Activated T-helper 1 cell treated with anti-CD3 and anti-CD28 coated beads, Interleukin-12 subunit alpha, Interleukin-12 subunit beta, Interleukin-2, Interleukin-4 antibody, amounts not matched to agents 30 ng/mL and 10 ng/mL and 1 ng/mL, durations not matched to agents 14 hours and 24 hours and 36 hours (primary cell): ENCODE results near the gene GCNA. TPM values are rescaled to one million over a fixed set of nuclear protein-coding genes. Genes with fewer than 3 reads are reported as not detected.
"Not testable (repeated sequence)": the region's sequence is repeated elsewhere in the genome, so short reads cannot be mapped to it uniquely, and the experiment has no call there.

Experiments
- DNase-seq: peaks from one replicate; pipeline ENCODE4 v3.0.0; 2021; ENCODE audit warnings: low spot score
- H3K27ac Mint-ChIP-seq: one replicate; pipeline ENCODE4 v1.8.0; 2021; ENCODE audit warnings: mild to moderate bottlenecking, mixed read lengths
- H3K27me3 Mint-ChIP-seq: one replicate; pipeline ENCODE4 v1.8.0; 2022; ENCODE audit warnings: mild to moderate bottlenecking, moderate library complexity, mixed read lengths; ENCODE audit not compliant: insufficient read depth
- H3K36me3 Mint-ChIP-seq: one replicate; pipeline ENCODE4 v1.8.0; 2021; ENCODE audit warnings: low read depth, mixed read lengths
- H3K4me1 Mint-ChIP-seq: one replicate; pipeline ENCODE4 v1.8.0; 2021; ENCODE audit warnings: low read depth, mixed read lengths
- H3K4me3 Mint-ChIP-seq: one replicate; pipeline ENCODE4 v1.8.0; 2021; ENCODE audit warnings: mild to moderate bottlenecking, moderate library complexity, mixed read lengths
- H3K9me3 Mint-ChIP-seq: one replicate; pipeline ENCODE4 v1.8.0; 2021; ENCODE audit warnings: mixed read lengths
- intact Hi-C: fragments of 100-400 bp; cut with micrococcal nuclease; formaldehyde crosslinking; loops from one replicate; pipeline ENCODE4 v1.15.1; 2024
- total RNA-seq: library from RNA; stranded (reverse); gene quantifications from 2 replicates; pipeline ENCODE4 v1.2.3, GENCODE V29; 2022

Gene GCNA
- total RNA-seq, 1 donor from 2014 or later = 4.8 TPM

DNA sequence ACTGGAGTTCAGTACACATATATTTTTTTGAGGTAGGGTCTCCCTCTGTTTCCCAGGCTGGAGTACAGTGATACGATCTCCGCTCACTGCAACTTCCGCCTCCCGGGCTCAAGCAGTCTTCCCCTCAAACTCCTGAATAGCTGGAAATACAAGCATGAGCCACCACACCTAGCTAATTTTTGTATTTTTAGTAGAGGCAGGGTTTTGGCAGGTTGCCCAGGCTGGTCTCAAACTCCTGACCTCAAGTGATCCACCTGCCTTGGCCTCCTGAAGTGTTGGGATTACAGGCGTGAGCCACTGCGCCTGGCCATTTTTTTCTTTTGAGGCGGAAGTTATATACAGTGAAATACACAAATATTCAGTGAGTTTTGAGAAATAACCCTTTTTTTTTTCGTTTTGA lies 6.8 kb upstream of the GCNA start:
- H3K27me3 Mint-ChIP-seq, intact Hi-C loops, H3K4me1 Mint-ChIP-seq, H3K4me3 Mint-ChIP-seq, H3K9me3 Mint-ChIP-seq, H3K27ac Mint-ChIP-seq, DNase-seq: not testable (repeated sequence)
- peaks cover 33% of the 10 kb centered on the region for H3K36me3 Mint-ChIP-seq

DNA sequence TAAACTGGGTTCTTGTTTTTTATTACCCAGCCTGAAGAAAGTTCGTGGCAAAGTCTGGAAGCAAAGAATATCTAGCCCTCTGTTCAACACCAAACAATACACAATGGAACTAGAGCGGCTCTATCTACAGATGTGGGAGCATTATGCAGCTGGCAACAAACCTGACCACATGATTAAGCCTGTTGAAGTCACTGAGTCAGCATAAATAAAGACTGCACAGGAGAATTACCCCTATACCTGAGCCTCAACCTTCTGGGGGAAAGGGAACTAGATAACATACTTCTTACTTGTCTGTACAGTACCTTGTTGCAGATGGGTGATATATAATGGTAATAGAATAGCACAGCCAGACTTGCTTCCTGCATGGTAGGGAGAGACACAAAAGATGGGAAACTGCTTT lies 4.6 kb upstream of the GCNA start:
- intact Hi-C loops = no loop called here
- H3K4me3 Mint-ChIP-seq = no peak overlapping the region
- H3K27me3 Mint-ChIP-seq = no peaks in the 10 kb centered on the region
- no peaks in the 10 kb centered on the region for H3K9me3 Mint-ChIP-seq
- no peak for DNase-seq
- no peak overlapping the region for H3K27ac Mint-ChIP-seq
- H3K36me3 Mint-ChIP-seq = peaks cover 22% of the 10 kb centered on the region
- no peaks in the 10 kb centered on the region for H3K4me1 Mint-ChIP-seq

DNA sequence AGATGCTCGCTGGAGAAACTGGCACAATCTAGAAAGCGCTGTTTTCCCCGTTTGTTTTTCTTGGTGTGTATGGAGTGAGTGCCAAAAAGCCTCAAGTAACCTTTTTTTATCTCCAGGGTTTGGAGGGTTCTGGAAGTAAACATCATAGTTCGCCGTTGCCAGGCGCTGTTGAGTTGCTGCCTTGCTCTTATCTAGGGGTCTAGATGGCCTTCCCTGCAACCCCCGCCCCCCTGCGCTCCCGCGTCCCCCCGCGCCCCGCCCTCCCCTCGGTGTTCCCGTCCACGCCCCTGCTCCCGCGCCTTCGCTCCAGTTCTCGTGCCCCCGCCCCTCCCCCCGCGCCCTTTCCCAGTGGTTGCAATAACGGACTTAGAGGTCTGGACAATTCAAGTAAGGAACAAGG lies 555 bp upstream of the GCNA start:
- peaks cover 25% of the 10 kb centered on the region for H3K36me3 Mint-ChIP-seq
- H3K9me3 Mint-ChIP-seq = no peaks in the 10 kb centered on the region
- H3K27me3 Mint-ChIP-seq = no peaks in the 10 kb centered on the region
- no peaks in the 10 kb centered on the region for H3K4me1 Mint-ChIP-seq
- H3K27ac Mint-ChIP-seq = no peak overlapping the region
- no peak overlapping the region for H3K4me3 Mint-ChIP-seq
- intact Hi-C loops = no loop called here
- no peak for DNase-seq

- H3K36me3 Mint-ChIP-seq = peaks cover 17% of the 10 kb centered on the region
Measured at GRCh38 chrX:71579136-71579989, 1.1 kb downstream of the GCNA start.

GRCh38 chrX:71579990-71580380 lies 1.7 kb downstream of the GCNA start:
- Mint-ChIP-seq H3K27me3 (no peaks in the 10 kb centered on the region), H3K4me3 (no peak overlapping the region), H3K27ac (peak overlapping the region; percentile 63), H3K4me1 (no peaks in the 10 kb centered on the region), H3K9me3 (no peaks in the 10 kb centered on the region), H3K36me3 (peaks cover 14% of the 10 kb centered on the region)
- no peak for DNase-seq
- intact Hi-C loops = no loop called here

More at GRCh38 chrX:71579136-71579989, 1.1 kb downstream of the GCNA start:
- H3K4me1 Mint-ChIP-seq = no peaks in the 10 kb centered on the region
- H3K27ac Mint-ChIP-seq = peak overlapping the region; percentile 63
- DNase-seq = no peak
- intact Hi-C loops = no loop called here
- no peak overlapping the region for H3K4me3 Mint-ChIP-seq
- H3K27me3 Mint-ChIP-seq = no peaks in the 10 kb centered on the region
- no peaks in the 10 kb centered on the region for H3K9me3 Mint-ChIP-seq

GRCh38 chrX:71581210-71581609 lies 3.0 kb downstream of the GCNA start:
- Mint-ChIP-seq H3K27ac (no peak overlapping the region), H3K9me3 (no peaks in the 10 kb centered on the region), H3K4me3 (no peak overlapping the region), H3K27me3 (no peaks in the 10 kb centered on the region), H3K36me3 (peaks cover 14% of the 10 kb centered on the region), H3K4me1 (no peaks in the 10 kb centered on the region)
- no peak for DNase-seq
- intact Hi-C loops = no loop called here

- no peak overlapping the region for H3K4me3 Mint-ChIP-seq
- no peaks in the 10 kb centered on the region for H3K9me3 Mint-ChIP-seq
- intact Hi-C loops = no loop called here
- H3K4me1 Mint-ChIP-seq = no peaks in the 10 kb centered on the region
- H3K27ac Mint-ChIP-seq = peak overlapping the region; percentile 80
- peaks cover 13% of the 10 kb centered on the region for H3K36me3 Mint-ChIP-seq
- no peaks in the 10 kb centered on the region for H3K27me3 Mint-ChIP-seq
- DNase-seq = no peak
Measured at GRCh38 chrX:71586929-71587328, 8.7 kb downstream of the GCNA start.

GRCh38 chrX:71593210-71593609 lies 15.0 kb downstream of the GCNA start:
- intact Hi-C loops, H3K4me3 Mint-ChIP-seq, H3K27ac Mint-ChIP-seq, DNase-seq, H3K9me3 Mint-ChIP-seq, H3K27me3 Mint-ChIP-seq: not testable (repeated sequence)
- H3K36me3 Mint-ChIP-seq = peaks cover 13% of the 10 kb centered on the region
- H3K4me1 Mint-ChIP-seq = peaks cover 10% of the 10 kb centered on the region

- no peaks in the 10 kb centered on the region for H3K27me3 Mint-ChIP-seq
- H3K4me1 Mint-ChIP-seq = peaks cover 15% of the 10 kb centered on the region
- H3K36me3 Mint-ChIP-seq = peaks cover 44% of the 10 kb centered on the region
- no peak overlapping the region for H3K4me3 Mint-ChIP-seq
- no peaks in the 10 kb centered on the region for H3K9me3 Mint-ChIP-seq
- intact Hi-C loops = no loop called here
- no peak for DNase-seq
- H3K27ac Mint-ChIP-seq = no peak overlapping the region
Measured at GRCh38 chrX:71599965-71600364, 21.7 kb downstream of the GCNA start.

DNA sequence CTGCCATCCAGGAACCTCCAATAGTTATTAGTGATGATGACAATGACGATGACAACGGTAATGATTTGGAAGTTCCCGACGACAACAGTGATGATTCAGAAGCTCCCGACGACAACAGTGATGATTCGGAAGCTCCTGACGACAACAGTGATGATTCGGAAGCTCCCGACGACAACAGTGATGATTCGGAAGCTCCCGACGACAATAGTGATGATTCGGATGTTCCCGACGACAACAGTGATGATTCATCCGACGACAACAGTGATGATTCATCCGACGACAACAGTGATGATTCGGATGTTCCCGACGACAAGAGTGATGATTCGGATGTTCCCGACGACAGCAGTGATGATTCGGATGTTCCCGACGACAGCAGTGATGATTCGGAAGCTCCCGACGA lies 25.4 kb downstream of the GCNA start:
- H3K4me1 Mint-ChIP-seq = peaks cover 31% of the 10 kb centered on the region
- H3K36me3 Mint-ChIP-seq = peaks cover 59% of the 10 kb centered on the region
- intact Hi-C loops = no loop called here
- DNase-seq = no peak
- H3K4me3 Mint-ChIP-seq = peak overlapping the region; percentile 20
- H3K9me3 Mint-ChIP-seq = no peaks in the 10 kb centered on the region
- no peaks in the 10 kb centered on the region for H3K27me3 Mint-ChIP-seq
- peak overlapping the region; percentile 77 for H3K27ac Mint-ChIP-seq

DNA sequence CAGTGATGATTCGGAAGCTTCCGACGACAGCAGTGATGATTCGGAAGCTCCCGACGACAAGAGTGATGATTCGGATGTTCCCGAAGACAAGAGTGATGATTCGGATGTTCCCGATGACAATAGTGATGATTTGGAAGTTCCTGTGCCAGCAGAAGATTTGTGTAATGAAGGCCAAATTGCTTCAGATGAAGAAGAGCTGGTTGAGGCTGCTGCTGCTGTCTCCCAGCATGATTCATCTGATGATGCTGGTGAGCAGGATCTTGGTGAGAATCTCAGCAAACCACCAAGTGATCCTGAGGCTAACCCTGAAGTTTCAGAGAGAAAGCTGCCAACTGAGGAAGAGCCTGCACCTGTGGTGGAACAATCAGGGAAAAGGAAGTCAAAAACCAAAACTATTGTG lies 25.9 kb downstream of the GCNA start:
- H3K4me1 Mint-ChIP-seq = peaks cover 37% of the 10 kb centered on the region
- no peak overlapping the region for H3K27ac Mint-ChIP-seq
- H3K27me3 Mint-ChIP-seq = no peaks in the 10 kb centered on the region
- peaks cover 61% of the 10 kb centered on the region for H3K36me3 Mint-ChIP-seq
- no peak overlapping the region for H3K4me3 Mint-ChIP-seq
- intact Hi-C loops = no loop called here
- H3K9me3 Mint-ChIP-seq = no peaks in the 10 kb centered on the region
- DNase-seq = no peak

DNA sequence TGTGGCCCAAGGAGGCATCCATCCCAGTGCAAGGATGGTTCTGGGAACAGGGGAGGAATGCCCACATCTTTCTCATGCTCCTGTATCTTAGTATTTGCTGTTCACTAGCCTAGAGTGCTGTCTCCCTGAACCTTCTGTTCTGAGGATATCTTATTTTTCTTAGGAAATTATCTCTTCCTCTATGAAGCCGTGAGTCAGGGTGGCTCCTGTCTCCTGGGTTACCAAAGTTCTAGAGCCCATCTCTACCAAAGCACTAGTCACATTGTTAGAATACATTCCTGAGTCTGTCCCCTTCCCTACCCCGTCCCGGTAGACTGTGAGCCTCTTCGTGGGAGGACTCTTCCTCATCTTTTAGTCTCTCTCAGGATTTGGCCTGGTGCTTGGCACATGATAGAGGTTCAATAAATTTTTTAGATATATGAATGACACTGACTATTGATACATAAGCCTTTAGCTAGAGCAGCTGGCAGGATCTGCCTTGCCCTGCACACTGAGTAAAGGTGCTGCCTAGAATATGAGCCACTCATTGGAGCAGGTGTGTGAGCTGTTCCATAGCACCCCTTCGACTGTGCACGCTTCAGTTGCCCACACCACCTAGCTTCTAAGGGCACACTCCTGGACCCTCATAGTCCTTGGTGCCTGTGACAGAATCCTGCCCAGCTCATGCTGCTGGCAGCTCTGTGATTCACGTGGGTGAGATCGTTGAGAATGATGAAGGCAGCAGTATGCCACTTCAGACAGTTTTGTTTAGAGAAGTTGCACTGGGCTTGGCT lies 26.7 kb downstream of the GCNA start:
- H3K9me3 Mint-ChIP-seq = no peaks in the 10 kb centered on the region
- H3K27me3 Mint-ChIP-seq = no peaks in the 10 kb centered on the region
- H3K27ac Mint-ChIP-seq = peak overlapping the region; percentile 40
- intact Hi-C loops = no loop called here
- DNase-seq = no peak
- H3K4me1 Mint-ChIP-seq = peaks cover 42% of the 10 kb centered on the region
- H3K4me3 Mint-ChIP-seq = no peak overlapping the region
- peaks cover 66% of the 10 kb centered on the region for H3K36me3 Mint-ChIP-seq

GRCh38 chrX:71606536-71607216 lies 28.4 kb downstream of the GCNA start:
- Mint-ChIP-seq H3K4me3 (peak overlapping the region; percentile 26), H3K36me3 (peaks cover 75% of the 10 kb centered on the region), H3K4me1 (peaks cover 52% of the 10 kb centered on the region), H3K9me3 (no peaks in the 10 kb centered on the region), H3K27me3 (no peaks in the 10 kb centered on the region), H3K27ac (peak overlapping the region; percentile 76)
- no peak for DNase-seq
- intact Hi-C loops = no loop called here
